ENCODE measurements around the gene UBR1. TPM values are rescaled to one million over a fixed set of nuclear protein-coding genes. Genes with fewer than 3 reads are reported as not detected.

The UBR1 gene
- total RNA-seq, 1 experiment from 2014 or later: 17.9 TPM

DNA sequence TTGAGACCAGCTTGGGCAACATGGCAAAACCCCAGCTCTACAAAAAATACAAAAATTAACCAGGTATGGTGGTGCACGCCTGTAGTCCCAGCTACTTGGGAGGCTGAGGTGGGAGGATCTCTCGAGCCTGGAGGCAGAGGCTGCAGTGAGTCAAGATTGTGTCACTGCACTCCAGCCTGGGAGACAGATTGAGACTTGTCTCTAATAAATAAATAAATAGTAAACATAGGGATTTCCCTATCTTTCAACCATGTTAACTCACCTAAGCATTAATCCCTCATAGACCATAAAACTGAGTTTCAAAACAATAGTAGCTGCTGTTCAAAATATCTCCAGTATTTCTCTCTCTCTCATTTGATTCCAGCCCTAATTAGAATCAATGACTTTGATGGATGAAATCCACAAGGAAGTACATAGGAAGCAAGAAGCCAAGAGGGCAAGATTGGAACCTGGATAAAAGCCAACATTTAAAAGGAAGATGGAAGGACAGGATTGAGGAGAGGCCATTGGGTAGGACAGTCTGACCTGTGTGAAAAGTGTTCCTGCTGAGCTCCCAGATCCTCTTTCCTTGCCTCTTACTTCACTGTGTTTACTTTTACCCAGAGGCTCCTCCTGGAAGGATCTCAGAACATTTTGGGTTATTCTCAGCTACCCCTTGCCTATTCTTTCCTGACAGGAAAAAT is 172.9 kb downstream of the UBR1 start:
- Histone ChIP-seq H3K27ac (ENCODE audit: low read depth, low read length) (no peak overlapping the region), H2AFZ (ENCODE audit: low read depth, low read length, poor library complexity, severe bottlenecking) (no peak overlapping the region), H3K36me3 (ENCODE audit: control insufficient read depth in 1 of 2, insufficient read depth in 2 of 2, low read length in 2 of 2) (no peaks in the 10 kb centered on the region), H3K4me3 (replicated peaks in 1 of 2; ENCODE audit: low read depth in 1 of 2, low read length in 2 of 2) (no peak overlapping the region), H3K9ac (ENCODE audit: low read length) (no peak overlapping the region), H3K4me1 (ENCODE audit: control insufficient read depth in 1 of 2, insufficient read depth in 2 of 2, low read length in 2 of 2) (no peaks in the 10 kb centered on the region), H3K4me2 (ENCODE audit: low read length) (no peak overlapping the region), H4K20me1 (ENCODE audit: insufficient read depth) (no peaks in the 10 kb centered on the region), H3K9me2 (ENCODE audit: insufficient read depth) (no peaks in the 10 kb centered on the region), H3K27me3 (ENCODE audit: insufficient read depth, low read length) (no peaks in the 10 kb centered on the region), H3K79me2 (ENCODE audit: insufficient read depth, low read length) (no peaks in the 10 kb centered on the region), H3K9me3 (ENCODE audit: control insufficient read depth in 1 of 2, insufficient read depth in 1 of 2, low read depth in 1 of 2, low read length in 2 of 2) (no peaks in the 10 kb centered on the region)
- intact Hi-C loops (cut with micrococcal nuclease): no loop called here
- ATAC-seq (no peak), DNase-seq (ENCODE audit: low read depth, low spot score) (no peak)
- POLR2A ChIA-PET: interaction anchor here (0.8 kb wide), 1 partner anchor 15 kb away, joined by 3 read pairs; no protein-coding TSS in a partner anchor
- no TSS peak for BruUV-seq (replicated peaks)
- TF ChIP-seq ZNF274 (IDR thresholded peaks at IDR 0.05; ENCODE audit: low read depth, low read length) (no peak), FOSL1 (IDR thresholded peaks at IDR 0.05; ENCODE audit: low read depth) (no peak), SP1 (IDR thresholded peaks at IDR 0.05; ENCODE audit: low read depth) (no peak), EZH2phosphoT487 (IDR thresholded peaks at IDR 0.05; ENCODE audit: borderline replicate concordance) (no peak), YY1 (IDR thresholded peaks at IDR 0.05; ENCODE audit: extremely low read depth, insufficient replicate concordance, low read depth, low read length) (no peak), SRF (IDR thresholded peaks at IDR 0.05; ENCODE audit: low read depth) (no peak), CEBPB (IDR thresholded peaks at IDR 0.05; ENCODE audit: low read depth) (no peak), JUND (IDR thresholded peaks at IDR 0.05) (no peak), TCF7L2 (IDR thresholded peaks at IDR 0.05; ENCODE audit: borderline replicate concordance, extremely low read depth, insufficient read depth, insufficient read length) (no peak), SIN3A (IDR thresholded peaks at IDR 0.05; ENCODE audit: low read depth) (no peak), EGR1 (IDR thresholded peaks at IDR 0.05; ENCODE audit: low read depth) (no peak)
- TF ChIP-seq, protein P1, sequence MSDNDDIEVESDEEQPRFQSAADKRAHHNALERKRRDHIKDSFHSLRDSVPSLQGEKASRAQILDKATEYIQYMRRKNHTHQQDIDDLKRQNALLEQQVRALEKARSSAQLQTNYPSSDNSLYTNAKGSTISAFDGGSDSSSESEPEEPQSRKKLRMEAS (IDR thresholded peaks at IDR 0.05): no peak
- TF ChIP-seq, protein P2, sequence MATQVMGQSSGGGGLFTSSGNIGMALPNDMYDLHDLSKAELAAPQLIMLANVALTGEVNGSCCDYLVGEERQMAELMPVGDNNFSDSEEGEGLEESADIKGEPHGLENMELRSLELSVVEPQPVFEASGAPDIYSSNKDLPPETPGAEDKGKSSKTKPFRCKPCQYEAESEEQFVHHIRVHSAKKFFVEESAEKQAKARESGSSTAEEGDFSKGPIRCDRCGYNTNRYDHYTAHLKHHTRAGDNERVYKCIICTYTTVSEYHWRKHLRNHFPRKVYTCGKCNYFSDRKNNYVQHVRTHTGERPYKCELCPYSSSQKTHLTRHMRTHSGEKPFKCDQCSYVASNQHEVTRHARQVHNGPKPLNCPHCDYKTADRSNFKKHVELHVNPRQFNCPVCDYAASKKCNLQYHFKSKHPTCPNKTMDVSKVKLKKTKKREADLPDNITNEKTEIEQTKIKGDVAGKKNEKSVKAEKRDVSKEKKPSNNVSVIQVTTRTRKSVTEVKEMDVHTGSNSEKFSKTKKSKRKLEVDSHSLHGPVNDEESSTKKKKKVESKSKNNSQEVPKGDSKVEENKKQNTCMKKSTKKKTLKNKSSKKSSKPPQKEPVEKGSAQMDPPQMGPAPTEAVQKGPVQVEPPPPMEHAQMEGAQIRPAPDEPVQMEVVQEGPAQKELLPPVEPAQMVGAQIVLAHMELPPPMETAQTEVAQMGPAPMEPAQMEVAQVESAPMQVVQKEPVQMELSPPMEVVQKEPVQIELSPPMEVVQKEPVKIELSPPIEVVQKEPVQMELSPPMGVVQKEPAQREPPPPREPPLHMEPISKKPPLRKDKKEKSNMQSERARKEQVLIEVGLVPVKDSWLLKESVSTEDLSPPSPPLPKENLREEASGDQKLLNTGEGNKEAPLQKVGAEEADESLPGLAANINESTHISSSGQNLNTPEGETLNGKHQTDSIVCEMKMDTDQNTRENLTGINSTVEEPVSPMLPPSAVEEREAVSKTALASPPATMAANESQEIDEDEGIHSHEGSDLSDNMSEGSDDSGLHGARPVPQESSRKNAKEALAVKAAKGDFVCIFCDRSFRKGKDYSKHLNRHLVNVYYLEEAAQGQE (IDR thresholded peaks at IDR 0.05; ENCODE audit: low read depth): no peak
- CTCF ChIA-PET: no interaction called here
- RAD21 ChIA-PET (ENCODE audit: low non-redundant PET in 1 of 2, low total read pairs in 2 of 2, uncharacterized antibody in 2 of 2, unreplicated experiment in 2 of 2): no interaction called here

All from HCT116 (cell line).